OCI-LY3 (cell line): ENCODE data around the gene KIAA0513.

Experiments used
- EZH2phosphoT487 ChIP-seq: fragments of 200-600 bp; shearing (Covaris generic); IDR thresholded peaks from 2 replicates; pipeline ENCODE4 v1.6.1; 2018; ENCODE audit warnings: antibody characterized with exemption, mixed run types, low read depth
- TF ChIP-seq, protein P1 (sequence below): fragments of 200-600, 300-600 bp; sonication (generic); IDR thresholded peaks from 2 replicates; pipeline ENCODE4 v1.5.1; 2014; ENCODE audit warnings: antibody characterized with exemption, low read length, low read depth

GRCh38 chr16:85088570-85089199 lies 61.1 kb downstream of the KIAA0513 start:
- TF ChIP-seq, protein P1, sequence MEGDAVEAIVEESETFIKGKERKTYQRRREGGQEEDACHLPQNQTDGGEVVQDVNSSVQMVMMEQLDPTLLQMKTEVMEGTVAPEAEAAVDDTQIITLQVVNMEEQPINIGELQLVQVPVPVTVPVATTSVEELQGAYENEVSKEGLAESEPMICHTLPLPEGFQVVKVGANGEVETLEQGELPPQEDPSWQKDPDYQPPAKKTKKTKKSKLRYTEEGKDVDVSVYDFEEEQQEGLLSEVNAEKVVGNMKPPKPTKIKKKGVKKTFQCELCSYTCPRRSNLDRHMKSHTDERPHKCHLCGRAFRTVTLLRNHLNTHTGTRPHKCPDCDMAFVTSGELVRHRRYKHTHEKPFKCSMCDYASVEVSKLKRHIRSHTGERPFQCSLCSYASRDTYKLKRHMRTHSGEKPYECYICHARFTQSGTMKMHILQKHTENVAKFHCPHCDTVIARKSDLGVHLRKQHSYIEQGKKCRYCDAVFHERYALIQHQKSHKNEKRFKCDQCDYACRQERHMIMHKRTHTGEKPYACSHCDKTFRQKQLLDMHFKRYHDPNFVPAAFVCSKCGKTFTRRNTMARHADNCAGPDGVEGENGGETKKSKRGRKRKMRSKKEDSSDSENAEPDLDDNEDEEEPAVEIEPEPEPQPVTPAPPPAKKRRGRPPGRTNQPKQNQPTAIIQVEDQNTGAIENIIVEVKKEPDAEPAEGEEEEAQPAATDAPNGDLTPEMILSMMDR: no peak
- no peak for TF ChIP-seq EZH2phosphoT487
